Retinal pigment epithelial cell (primary cell): ENCODE results near the gene ASCC1.

Experiments
- DNase-seq: peaks from one replicate; pipeline ENCODE4 v3.0.0-alpha.2; 2010; ENCODE audit warnings: low read depth
- H3K4me3 ChIP-seq: 2 replicates; pipeline ENCODE4 v1.5.1; 2011; ENCODE audit warnings: mild to moderate bottlenecking, low read length, control low read depth, moderate library complexity
- CTCF ChIP-seq: conservative IDR thresholded peaks from 2 replicates; pipeline ENCODE4 v1.5.1; 2011; ENCODE audit warnings: low read depth, low read length, control low read depth, inconsistent platforms

The ASCC1 gene

DNA sequence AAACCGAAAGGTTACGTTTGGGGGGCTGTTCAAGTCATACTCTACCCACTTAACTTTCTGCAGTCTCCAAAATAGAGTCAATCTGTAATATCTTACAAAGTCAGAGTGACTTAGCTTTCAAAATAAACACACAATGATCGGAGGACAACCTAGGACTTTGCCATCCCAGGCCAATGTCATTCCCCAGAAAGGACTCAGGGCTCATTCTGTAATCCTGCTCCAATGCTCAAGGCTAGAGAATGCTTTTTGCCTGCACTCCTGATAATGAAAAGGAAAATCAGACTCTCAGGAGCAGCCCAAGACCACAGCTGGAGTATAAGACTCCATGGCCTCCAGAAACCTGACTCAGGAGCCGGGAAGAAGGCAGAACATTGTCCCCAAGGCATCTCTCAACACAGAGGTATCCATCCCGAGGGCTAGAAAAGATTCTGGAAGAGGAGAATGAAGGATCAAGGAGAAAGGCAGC, 28.5 kb upstream of the ASCC1 start:
- TF ChIP-seq CTCF: no peak
- no peak overlapping the region for H3K4me3 ChIP-seq
- DNase-seq: no peak

- H3K4me3 ChIP-seq: no peak overlapping the region
- no peak for DNase-seq
- TF ChIP-seq CTCF: peak; percentile 40
These were observed 27.9 kb upstream of the ASCC1 start for GRCh38 chr10:72243822-72244437.

GRCh38 chr10:72242675-72243074, 26.6 kb upstream of the ASCC1 start:
- no peak for TF ChIP-seq CTCF
- DNase-seq: no peak
- no peak overlapping the region for H3K4me3 ChIP-seq

GRCh38 chr10:72241691-72242252, 25.7 kb upstream of the ASCC1 start:
- DNase-seq: no peak
- no peak for TF ChIP-seq CTCF
- no peak overlapping the region for H3K4me3 ChIP-seq

DNA sequence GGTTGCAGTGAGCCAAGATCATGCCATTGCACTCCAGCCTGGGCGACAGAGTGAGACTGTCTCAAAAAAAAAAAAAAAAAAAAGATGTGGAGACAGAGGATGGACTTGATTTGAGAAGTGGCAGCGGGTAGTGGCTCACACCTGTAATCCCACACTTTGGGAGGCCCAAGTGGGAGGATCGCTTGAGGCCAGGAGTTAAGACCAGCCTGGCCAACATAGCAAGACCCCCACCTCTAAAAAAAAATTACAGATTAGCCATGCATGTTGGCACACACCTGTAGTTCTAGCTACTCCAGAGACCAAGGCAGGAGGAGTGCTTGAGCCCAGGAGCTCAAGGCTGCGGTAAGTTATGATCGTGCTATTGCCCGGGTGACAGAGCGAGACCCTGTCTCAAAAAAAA, 24.3 kb upstream of the ASCC1 start:
- no peak for TF ChIP-seq CTCF
- H3K4me3 ChIP-seq: no peak overlapping the region
- DNase-seq: no peak

- no peak overlapping the region for H3K4me3 ChIP-seq
- no peak for DNase-seq
- TF ChIP-seq CTCF: no peak
These were observed 23.3 kb upstream of the ASCC1 start for GRCh38 chr10:72239409-72239808.
